GM18870 (cell line): Measurements from ENCODE around the gene MMP14.
"Not testable (repeated sequence)": the region's sequence is repeated elsewhere in the genome, so short reads cannot be mapped to it uniquely, and the experiment has no call there.

Experiments
- ATAC-seq: cut with Tn5 transposase; IDR thresholded peaks from one replicate; pipeline ENCODE4 v1.9.1; 2021; ENCODE audit warnings: moderate library complexity; ENCODE audit not compliant: unreplicated experiment

MMP14 gene

DNA sequence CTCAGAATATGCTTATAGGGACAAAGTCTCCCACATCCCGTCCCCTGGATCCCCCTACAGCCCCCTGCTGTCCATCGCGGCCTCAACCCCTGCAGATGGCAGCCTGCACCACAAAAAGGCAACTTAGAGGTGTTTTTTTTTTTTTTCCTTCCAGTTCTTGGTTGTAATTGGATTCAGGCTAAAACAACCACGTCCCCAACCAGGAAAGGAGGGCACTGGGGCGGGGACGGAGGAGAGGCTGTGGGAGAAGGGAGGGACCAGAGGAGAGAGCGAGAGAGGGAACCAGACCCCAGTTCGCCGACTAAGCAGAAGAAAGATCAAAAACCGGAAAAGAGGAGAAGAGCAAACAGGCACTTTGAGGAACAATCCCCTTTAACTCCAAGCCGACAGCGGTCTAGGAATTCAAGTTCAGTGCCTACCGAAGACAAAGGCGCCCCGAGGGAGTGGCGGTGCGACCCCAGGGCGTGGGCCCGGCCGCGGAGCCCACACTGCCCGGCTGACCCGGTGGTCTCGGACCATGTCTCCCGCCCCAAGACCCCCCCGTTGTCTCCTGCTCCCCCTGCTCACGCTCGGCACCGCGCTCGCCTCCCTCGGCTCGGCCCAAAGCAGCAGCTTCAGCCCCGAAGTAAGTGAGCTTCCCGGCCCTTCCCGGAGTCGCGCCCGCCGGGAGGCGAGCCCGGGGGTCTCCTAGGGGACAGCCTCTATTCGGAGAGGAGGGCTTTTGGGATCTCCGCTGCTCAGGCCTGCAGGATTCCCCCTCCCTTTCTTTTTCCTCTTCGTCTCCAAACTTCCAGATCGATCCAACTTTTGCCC, at the start of gene MMP14:
TSS of gene MMP14 (plus strand) at position 285 of the 813 bp plus-strand sequence. CDS start at position 518, 233 bp downstream.
- ATAC-seq = no peak

- ATAC-seq = no peak
These were observed 49.7 kb upstream of the MMP14 start for GRCh38 chr14:22786685-22787084.

GRCh38 chr14:22791301-22791700, 45.1 kb upstream of the MMP14 start:
- ATAC-seq = no peak

DNA sequence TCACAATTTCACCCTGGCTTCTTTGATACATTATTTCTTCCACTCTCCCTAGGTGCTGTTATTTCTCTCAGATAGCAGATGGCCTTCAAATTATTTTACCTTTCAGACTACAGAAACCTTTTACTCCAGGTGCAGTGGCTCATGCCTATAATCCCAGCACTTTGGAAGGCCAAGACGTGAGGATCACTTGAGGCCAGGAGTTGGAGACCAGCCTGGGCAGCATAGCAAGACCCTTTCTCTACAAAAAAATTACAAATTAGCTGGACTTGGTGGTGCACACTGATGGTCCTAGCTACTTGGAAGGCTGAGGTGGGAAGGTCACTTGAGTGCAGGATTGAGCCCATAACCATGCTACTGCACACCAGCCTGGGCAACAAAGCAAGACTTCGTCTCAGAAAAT, 44.2 kb upstream of the MMP14 start:
- no peak for ATAC-seq

- ATAC-seq = not testable (repeated sequence)
These were observed 42.8 kb upstream of the MMP14 start for GRCh38 chr14:22793550-22793949.

DNA sequence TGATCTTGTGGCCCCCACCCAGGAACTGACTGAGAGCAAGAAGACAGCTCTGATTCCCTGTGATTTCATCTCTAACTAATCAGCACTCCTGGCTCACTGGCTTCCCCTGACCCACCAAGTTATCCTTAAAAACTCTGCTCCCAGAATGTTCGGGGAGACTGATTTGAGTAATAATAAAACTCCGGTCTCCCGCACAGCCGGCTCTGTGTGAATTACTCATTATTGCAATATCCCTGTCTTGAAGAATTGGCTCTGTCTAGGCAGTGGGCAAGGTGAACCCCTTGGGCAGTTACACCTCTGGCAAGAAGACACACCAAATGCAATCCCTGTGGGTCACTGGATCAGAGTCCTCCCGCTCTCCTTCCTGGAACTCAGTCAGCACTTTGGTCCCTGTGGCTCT, 42.4 kb upstream of the MMP14 start:
- no peak for ATAC-seq

- peak; percentile 39 for ATAC-seq
These were observed 41.8 kb upstream of the MMP14 start for GRCh38 chr14:22794551-22794951.

DNA sequence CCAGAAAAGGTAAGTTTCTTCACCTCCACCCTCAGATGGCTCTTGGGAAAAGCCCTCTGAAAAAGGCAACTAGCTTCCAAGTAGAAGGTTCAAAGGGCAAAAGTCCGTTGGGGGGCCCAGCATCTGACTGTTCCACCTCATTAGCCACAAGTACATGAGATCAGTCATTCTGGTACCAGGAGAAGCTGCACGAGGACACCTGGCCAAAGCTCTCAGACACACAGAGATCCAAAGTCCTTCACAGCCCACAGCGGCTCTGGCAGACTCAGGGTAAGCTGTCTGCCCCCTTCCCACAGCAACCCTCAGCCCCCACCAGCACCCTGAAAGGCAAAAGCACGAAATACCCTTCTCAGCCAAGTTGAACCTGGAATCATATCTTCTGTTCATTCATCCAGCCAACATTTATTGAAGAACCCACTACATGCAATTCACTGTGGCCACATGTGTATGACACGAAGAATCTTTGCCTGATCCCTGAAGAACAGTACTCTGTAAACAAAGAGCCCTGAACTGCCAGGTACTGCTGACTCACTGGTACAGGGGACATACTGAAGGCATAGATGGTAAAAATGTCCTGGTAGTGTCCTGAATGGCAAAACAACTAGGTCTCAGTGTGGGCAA, 40.2 kb upstream of the MMP14 start:
- ATAC-seq = peak; percentile 49

- no peak for ATAC-seq
These were observed 39.1 kb upstream of the MMP14 start for GRCh38 chr14:22797017-22797917.

DNA sequence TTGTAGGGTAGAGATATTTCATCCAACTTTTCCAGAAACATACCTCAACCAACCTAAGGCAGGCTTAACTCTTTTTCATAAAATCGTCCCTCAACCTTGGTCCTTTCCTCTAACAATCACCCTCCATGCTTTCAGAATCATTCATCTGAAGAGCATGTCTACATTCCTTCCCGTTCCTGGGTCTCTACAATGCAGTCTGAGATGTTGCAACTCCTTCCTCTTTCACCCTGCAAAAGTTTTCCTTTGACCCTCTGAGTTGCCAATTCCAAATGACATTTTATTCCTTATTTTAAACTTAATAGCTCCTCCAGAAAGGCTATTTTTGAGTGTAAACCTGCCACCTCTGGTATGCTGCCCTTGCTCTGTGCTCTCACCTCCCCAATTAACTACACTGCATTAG, 37.9 kb upstream of the MMP14 start:
- no peak for ATAC-seq

DNA sequence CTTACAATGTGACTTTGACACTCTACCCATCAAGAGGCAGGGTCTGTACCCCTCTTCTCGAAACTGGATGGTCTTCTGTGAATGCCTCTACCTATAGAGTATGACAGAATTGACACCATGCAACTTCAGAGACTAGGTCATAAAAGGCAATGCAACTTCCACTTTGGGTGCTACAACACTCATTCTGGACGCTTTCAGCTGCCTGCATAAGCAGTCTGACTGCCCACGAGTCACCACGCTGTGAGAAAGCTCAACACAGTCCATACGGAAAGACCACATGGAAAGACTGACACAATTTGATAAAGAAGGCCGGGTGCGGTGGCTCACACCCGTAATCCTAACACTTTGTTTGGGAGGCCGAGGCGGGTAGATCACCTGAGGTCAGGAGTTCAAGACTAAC, 36.0 kb upstream of the MMP14 start:
- ATAC-seq = no peak

DNA sequence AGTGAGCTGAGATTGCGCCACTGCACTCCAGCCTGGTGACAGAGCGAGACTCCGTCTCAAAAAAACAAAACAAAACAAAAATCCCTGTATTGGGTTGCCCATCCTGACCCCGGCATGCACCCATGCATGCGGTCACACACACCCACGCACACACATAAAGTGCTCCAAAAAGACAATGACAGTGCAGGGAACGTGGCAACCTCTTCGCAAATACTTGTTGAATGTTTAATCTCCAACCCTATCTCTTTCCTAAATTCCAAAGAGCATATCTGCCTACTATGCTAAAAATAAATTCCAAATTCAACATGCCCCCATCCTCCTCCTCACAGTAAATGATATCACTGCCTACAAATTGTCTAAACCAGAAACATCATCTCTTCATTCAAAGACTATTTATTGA, 34.7 kb upstream of the MMP14 start:
- no peak for ATAC-seq

DNA sequence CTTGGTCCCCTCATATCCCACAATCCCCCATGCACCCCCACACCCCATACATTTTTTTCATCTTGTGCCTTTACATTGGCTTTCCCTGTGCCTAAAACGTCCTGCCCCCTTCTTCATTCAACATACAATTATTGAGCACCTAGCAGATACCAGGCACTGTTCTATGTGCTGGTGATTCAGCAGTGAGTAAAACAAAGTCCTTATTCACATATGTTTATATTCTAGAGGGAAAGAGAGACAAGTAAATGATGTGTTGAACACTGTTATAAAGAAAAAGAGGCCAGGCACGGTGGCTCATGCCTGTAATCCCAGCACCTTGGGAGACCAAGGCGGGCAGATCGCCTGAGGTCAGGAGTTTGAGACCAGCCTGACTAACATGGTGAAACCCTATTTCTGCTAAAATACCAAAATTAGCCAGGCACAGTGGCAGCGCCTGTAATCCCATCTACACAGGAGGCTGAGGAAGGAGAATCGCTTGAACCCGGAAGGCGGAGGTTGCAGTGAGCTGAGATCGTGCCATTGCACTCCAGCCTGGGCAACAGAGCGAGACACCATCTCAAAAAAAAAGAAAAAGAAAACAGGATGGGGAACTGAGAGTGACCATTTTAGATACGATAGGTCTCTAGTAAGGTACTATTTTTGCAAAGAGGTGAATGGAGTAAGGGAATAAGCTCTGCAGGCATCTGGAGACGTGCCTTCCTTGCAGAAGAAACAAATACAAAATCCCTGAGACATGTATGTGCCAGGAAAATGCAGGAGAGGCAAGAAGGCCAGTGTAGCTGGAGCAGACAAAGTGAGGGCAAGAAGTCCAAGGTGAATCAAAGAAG, 33.3 kb upstream of the MMP14 start:
- ATAC-seq = peak; percentile 48

DNA sequence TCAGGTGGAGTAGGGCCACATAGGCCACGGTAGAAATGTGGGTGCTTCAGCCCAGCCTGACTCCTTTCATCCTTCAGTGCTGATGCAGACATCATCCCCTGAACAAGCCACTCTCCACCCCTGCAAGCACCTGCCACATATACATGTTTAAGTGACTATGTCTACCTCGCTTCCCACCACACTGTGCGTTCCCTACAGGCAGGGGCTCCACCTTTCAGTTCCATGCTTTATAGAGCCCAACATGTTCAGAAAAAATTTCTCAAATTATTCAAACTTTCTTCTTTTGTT, 32.8 kb upstream of the MMP14 start:
- ATAC-seq = peak; percentile 30

GRCh38 chr14:22805235-22805634, 31.1 kb upstream of the MMP14 start:
- not testable (repeated sequence) for ATAC-seq

- no peak for ATAC-seq
These were observed 28.8 kb upstream of the MMP14 start for GRCh38 chr14:22807432-22808087.

DNA sequence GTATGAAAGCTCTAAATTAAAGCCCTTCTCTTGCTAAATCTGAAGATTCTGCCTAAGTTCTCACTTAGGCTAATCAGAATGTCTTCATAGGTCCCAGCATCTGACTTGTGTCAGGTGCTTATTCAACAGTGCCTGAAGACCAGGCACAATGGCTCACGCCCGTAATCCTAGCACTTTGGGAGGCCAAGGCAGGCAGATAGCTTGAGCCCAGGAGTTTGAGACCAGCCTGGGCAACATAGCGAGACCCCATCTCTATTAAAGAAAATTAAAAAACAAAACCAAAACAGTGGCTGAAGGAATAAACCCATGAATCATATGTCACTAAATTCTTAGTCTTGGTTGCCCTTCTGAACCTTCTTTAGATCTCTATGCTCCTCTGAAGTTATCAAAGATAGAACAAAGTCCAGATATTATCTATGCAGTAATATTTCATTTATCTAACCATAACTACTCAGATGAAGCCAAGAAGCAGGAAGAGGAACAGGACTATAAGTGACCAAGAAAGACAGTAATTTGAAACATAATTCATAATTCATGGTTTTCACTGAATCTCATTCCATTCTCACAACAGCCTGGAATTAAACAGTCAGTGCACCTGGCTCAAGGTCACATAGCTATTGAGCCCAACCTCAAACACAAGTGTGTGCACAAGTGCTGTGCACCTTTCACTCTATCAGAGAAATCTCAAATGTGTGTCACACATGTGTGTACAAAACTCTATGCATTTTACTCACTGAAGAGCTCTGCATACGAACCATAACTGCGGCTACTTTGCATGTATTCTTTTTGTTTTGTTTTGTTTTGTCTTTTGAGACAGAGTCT, 27.8 kb upstream of the MMP14 start:
- ATAC-seq = no peak

- ATAC-seq = no peak
These were observed 24.7 kb upstream of the MMP14 start for GRCh38 chr14:22811722-22812121.

- ATAC-seq = no peak
These were observed 23.6 kb upstream of the MMP14 start for GRCh38 chr14:22812744-22813143.
